ENCODE results near the gene CNOT1. TPM values are rescaled to one million over a fixed set of nuclear protein-coding genes. Genes with fewer than 3 reads are reported as not detected.

The CNOT1 gene
- total RNA-seq, 2 donors from 2014 or later = 306 to 397 TPM

GRCh38 chr16:58503863-58504688 lies 125.5 kb downstream of the CNOT1 start:
- H3K27me3 Mint-ChIP-seq = peaks cover 0 to 4% of the 10 kb centered on the region in 2 donors
- H3K9me3 Mint-ChIP-seq = no peaks in the 10 kb centered on the region
- no peak for ATAC-seq
- DNase-seq (ENCODE audit: low spot score) = no peak
- H3K36me3 Mint-ChIP-seq = no peaks in the 10 kb centered on the region
- no peak overlapping the region for H3K4me3 Mint-ChIP-seq
- peaks cover 0 to 11% of the 10 kb centered on the region in 2 donors for H3K4me1 Mint-ChIP-seq (ENCODE audit: low read depth in 2 of 2)
- no peak overlapping the region for H3K27ac Mint-ChIP-seq

- no peak overlapping the region for H3K4me3 Mint-ChIP-seq
- no peaks in the 10 kb centered on the region for H3K36me3 Mint-ChIP-seq
- H3K27me3 Mint-ChIP-seq = peaks cover 0 to 4% of the 10 kb centered on the region in 2 donors
- no peak overlapping the region for H3K27ac Mint-ChIP-seq
- no peak for ATAC-seq
- DNase-seq (ENCODE audit: low spot score) = no peak
- peaks cover 0 to 11% of the 10 kb centered on the region in 2 donors for H3K4me1 Mint-ChIP-seq (ENCODE audit: low read depth in 2 of 2)
- H3K9me3 Mint-ChIP-seq = no peaks in the 10 kb centered on the region
Observed at GRCh38 chr16:58503166-58503862, 126.3 kb downstream of the CNOT1 start.

GRCh38 chr16:58502217-58502921 lies 127.3 kb downstream of the CNOT1 start:
- Mint-ChIP-seq H3K4me3 (no peak overlapping the region), H3K4me1 (ENCODE audit: low read depth in 2 of 2) (peaks cover 0 to 16% of the 10 kb centered on the region in 2 donors), H3K27ac (no peak overlapping the region), H3K36me3 (no peaks in the 10 kb centered on the region), H3K9me3 (no peaks in the 10 kb centered on the region), H3K27me3 (peaks cover 0 to 4% of the 10 kb centered on the region in 2 donors)
- ATAC-seq (no peak), DNase-seq (ENCODE audit: low spot score) (no peak)

- no peak for DNase-seq (ENCODE audit: low spot score)
- peak overlapping the region; percentile 36 for H3K4me3 Mint-ChIP-seq
- H3K36me3 Mint-ChIP-seq = no peaks in the 10 kb centered on the region
- no peak overlapping the region for H3K27ac Mint-ChIP-seq
- H3K4me1 Mint-ChIP-seq (ENCODE audit: low read depth in 2 of 2) = peaks cover 0 to 13% of the 10 kb centered on the region in 2 donors
- no peaks in the 10 kb centered on the region for H3K9me3 Mint-ChIP-seq
- peaks cover 0 to 4% of the 10 kb centered on the region in 2 donors for H3K27me3 Mint-ChIP-seq
- ATAC-seq = peak in 1 of 2 donors; percentile 43
Observed at GRCh38 chr16:58501242-58502131, 128.1 kb downstream of the CNOT1 start.

- H3K4me3 Mint-ChIP-seq = no peak overlapping the region
- no peak overlapping the region for H3K27ac Mint-ChIP-seq
- H3K27me3 Mint-ChIP-seq = peaks cover 0 to 4% of the 10 kb centered on the region in 2 donors
- H3K9me3 Mint-ChIP-seq = no peaks in the 10 kb centered on the region
- DNase-seq (ENCODE audit: low spot score) (no peak), ATAC-seq (no peak)
- H3K36me3 Mint-ChIP-seq = no peaks in the 10 kb centered on the region
- peaks cover 0 to 13% of the 10 kb centered on the region in 2 donors for H3K4me1 Mint-ChIP-seq (ENCODE audit: low read depth in 2 of 2)
Observed at GRCh38 chr16:58500430-58501241, 129.0 kb downstream of the CNOT1 start.

- H3K36me3 Mint-ChIP-seq = no peaks in the 10 kb centered on the region
- DNase-seq (ENCODE audit: low spot score) (no peak), ATAC-seq (peak in 1 of 2 donors; percentile 51)
- peaks cover 0 to 6% of the 10 kb centered on the region in 2 donors for H3K27me3 Mint-ChIP-seq
- peaks cover 0 to 13% of the 10 kb centered on the region in 2 donors for H3K4me1 Mint-ChIP-seq (ENCODE audit: low read depth in 2 of 2)
- no peak within 1 kb of the TSS for H3K4me3 Mint-ChIP-seq
- H3K27ac Mint-ChIP-seq = no peak within 1 kb of the TSS
- no peaks in the 10 kb centered on the region for H3K9me3 Mint-ChIP-seq
Observed at GRCh38 chr16:58499615-58500351, 129.8 kb downstream of the CNOT1 start, which contains the start of gene NDRG4. Gene NDRG4 (plus strand): TSS chr16:58500143. CDS start chr16:58500249, 106 bp downstream.

- H3K4me1 Mint-ChIP-seq (ENCODE audit: low read depth in 2 of 2) = peaks cover 0 to 13% of the 10 kb centered on the region in 2 donors
- no peak overlapping the region for H3K4me3 Mint-ChIP-seq
- no peaks in the 10 kb centered on the region for H3K36me3 Mint-ChIP-seq
- H3K27ac Mint-ChIP-seq = no peak overlapping the region
- H3K27me3 Mint-ChIP-seq = peaks cover 0 to 6% of the 10 kb centered on the region in 2 donors
- ATAC-seq (no peak), DNase-seq (ENCODE audit: low spot score) (no peak)
- H3K9me3 Mint-ChIP-seq = no peaks in the 10 kb centered on the region
Observed at GRCh38 chr16:58499092-58499511, 130.5 kb downstream of the CNOT1 start.

GRCh38 chr16:58498341-58499091 lies 131.1 kb downstream of the CNOT1 start:
- H3K27me3 Mint-ChIP-seq = peaks cover 0 to 6% of the 10 kb centered on the region in 2 donors
- no peak for DNase-seq (ENCODE audit: low spot score)
- no peak for ATAC-seq
- H3K9me3 Mint-ChIP-seq = no peaks in the 10 kb centered on the region
- no peak overlapping the region for H3K4me3 Mint-ChIP-seq
- no peaks in the 10 kb centered on the region for H3K36me3 Mint-ChIP-seq
- H3K27ac Mint-ChIP-seq = no peak overlapping the region
- peaks cover 0 to 13% of the 10 kb centered on the region in 2 donors for H3K4me1 Mint-ChIP-seq (ENCODE audit: low read depth in 2 of 2)

- no peak overlapping the region for H3K4me3 Mint-ChIP-seq
- no peak overlapping the region for H3K27ac Mint-ChIP-seq
- DNase-seq (ENCODE audit: low spot score) (no peak), ATAC-seq (no peak)
- no peaks in the 10 kb centered on the region for H3K9me3 Mint-ChIP-seq
- H3K27me3 Mint-ChIP-seq = peaks cover 0 to 8% of the 10 kb centered on the region in 2 donors
- H3K4me1 Mint-ChIP-seq (ENCODE audit: low read depth in 2 of 2) = peaks cover 0 to 13% of the 10 kb centered on the region in 2 donors
- H3K36me3 Mint-ChIP-seq = no peaks in the 10 kb centered on the region
Observed at GRCh38 chr16:58497935-58498334, 131.7 kb downstream of the CNOT1 start.

- H3K4me3 Mint-ChIP-seq = no peak overlapping the region
- H3K27me3 Mint-ChIP-seq = peaks cover 0 to 9% of the 10 kb centered on the region in 2 donors
- no peak for ATAC-seq
- no peaks in the 10 kb centered on the region for H3K36me3 Mint-ChIP-seq
- H3K4me1 Mint-ChIP-seq (ENCODE audit: low read depth in 2 of 2) = peaks cover 0 to 13% of the 10 kb centered on the region in 2 donors
- H3K9me3 Mint-ChIP-seq = no peaks in the 10 kb centered on the region
- no peak for DNase-seq (ENCODE audit: low spot score)
- H3K27ac Mint-ChIP-seq = no peak overlapping the region
Observed at GRCh38 chr16:58497468-58497867, 132.2 kb downstream of the CNOT1 start.
